ENCODE data around the gene PGF.
A peak's percentile ranks its signal among the peaks of the same experiment; 100 is the strongest.

PGF gene

DNA sequence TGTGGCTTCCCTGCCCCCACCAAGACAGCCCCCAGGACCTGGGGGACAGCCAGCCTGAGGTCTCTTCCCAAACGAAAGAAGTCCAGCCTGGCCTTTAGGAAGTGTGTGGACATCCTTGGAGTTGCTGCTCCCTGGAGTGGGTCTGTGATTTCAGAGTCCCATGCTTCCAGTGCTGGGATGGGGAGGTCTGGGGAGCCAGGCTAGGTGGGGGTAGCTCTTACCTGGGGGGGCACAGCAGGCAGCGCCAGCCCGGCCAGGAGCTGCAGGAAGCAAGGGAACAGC lies 509 bp downstream of the PGF start:
- DNase-seq: no peak

DNA sequence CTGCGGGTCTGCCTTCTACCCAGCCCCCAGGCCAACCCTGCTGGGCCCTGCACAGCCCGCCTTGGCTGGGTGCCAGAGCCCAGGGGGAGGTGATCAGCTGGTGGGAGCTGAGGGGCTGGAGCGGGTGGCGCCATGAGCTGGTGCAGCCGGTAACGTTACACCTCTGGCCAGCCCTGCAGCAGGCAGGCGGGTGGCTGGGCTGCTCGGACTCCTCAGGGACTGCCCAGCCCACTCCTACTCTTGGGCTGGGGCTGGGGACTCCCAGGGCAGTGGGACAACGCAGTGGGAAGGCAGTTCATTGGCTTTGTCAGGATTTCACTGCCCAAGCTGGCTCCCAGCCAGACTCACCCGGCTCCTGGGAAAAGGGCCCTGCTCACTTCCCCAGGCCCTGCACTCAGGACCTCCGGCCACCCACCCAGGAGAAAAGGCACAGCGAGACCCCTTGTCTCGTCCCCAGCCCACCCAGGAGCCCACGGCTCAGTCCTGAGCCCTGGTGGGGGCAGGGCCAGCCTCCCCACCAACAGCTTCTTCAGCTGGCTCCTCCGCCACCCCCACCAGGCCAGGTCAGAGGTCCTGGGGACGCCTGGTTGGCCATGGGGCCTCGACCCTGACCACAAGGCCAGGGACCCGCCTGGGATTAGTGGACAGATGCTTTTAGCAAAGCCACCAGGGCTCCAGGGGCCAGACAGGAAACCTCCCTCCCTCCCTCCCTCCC lies 1.0 kb downstream of the PGF start:
- DNase-seq: no peak

- no peak for DNase-seq
Observed at GRCh38 chr14:74953686-74954085, 1.7 kb downstream of the PGF start.

DNA sequence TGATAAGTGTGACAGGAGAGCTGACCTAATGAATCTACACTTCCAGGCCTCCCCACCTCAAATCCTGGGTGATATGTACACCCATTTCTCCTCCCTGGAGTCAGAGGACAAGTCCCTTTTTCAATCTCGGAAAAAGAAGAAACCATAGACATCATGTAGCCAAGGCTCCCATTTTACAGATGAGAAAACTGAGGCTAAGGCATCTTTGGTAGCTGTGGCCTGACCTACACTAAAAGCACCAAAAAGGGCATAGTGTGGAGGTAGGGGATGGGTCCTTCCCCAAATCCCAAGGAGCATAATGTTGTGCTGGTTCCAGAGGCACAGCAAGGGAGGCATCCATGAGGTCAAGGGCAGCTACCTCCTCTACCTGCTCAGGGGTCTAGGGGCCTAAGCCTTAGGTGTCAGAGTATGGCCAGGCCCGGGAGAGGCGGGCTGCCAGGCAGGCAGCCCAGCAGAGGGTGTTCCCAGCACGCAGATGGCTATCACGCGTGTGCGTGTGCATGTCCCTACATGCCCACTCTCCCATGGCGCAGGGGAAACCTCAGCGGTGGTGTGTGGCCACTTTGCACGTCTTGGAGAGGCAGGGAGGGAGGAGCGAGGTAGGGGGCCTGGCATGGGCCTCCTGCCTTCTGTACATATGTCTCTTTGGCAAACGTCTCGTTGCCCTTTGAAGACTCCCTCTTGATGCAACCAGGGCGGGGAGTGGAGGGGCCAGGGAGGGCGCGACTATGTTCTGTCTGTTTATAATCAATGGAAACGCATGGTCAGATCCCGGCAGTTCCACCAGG lies 2.5 kb downstream of the PGF start:
- no peak for DNase-seq

DNA sequence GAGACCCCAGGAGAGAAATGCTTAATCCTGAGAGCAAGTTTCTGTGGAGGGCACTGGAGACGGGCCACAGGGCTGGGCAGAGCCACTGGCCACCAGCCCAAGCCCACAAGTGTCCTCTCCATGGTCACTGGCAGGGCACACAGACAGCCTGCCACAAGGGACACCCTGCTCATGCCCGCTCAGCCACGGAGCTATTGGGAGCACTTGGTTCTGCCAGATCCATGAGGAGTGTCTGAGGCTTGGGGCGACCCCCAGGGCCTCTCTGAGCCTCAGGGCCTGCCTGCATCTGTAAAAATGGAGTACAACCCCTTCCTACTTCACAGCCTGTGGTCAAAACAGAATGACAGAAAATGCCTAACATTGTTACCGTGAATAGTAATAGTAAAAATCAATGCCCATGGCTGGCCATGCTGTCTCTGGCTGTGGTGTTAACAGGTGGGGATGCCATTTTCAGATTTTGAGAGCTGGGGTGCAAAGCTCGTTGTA lies 3.2 kb downstream of the PGF start:
- DNase-seq: no peak

GRCh38 chr14:74951443-74952179 lies 3.8 kb downstream of the PGF start:
- no peak for DNase-seq

GRCh38 chr14:74950795-74951442 lies 4.5 kb downstream of the PGF start:
- DNase-seq: no peak

DNA sequence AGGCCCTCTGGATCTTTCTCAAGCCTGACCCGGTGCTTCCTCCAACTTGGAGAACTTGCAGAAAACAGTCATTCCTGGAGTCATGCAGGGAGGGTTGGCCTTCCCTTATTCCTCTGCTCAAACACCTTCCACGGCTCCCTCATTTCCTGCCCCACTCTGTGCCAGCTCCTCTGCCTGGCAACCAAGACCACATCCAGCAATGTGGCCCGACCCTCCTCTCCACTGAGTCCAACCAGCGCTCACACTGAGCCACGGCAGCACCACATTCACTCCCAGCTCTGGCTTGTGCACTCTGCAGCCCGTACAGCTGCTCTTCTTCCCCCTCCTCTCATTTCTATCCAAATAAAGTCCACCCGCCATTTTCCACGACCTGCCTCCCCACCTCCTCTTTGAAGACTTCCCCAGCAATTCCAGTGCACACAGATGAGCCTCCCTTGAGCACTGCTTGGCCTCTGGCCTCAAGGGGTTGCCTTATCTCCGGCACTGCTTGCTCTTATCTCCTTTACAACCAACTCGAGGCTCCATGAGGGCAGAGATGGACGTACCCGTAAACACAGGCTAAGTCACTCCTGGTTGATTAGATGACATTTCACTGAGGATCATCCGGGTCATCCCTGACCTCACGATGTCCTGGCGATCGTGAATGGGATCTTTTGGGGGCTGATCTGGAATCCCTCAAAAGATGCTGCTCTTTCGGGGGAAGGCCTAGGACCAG lies 5.4 kb downstream of the PGF start:
- DNase-seq: no peak

GRCh38 chr14:74949191-74949601 lies 6.2 kb downstream of the PGF start:
- DNase-seq: no peak

GRCh38 chr14:74948228-74949175 lies 6.9 kb downstream of the PGF start:
- DNase-seq: no peak

DNA sequence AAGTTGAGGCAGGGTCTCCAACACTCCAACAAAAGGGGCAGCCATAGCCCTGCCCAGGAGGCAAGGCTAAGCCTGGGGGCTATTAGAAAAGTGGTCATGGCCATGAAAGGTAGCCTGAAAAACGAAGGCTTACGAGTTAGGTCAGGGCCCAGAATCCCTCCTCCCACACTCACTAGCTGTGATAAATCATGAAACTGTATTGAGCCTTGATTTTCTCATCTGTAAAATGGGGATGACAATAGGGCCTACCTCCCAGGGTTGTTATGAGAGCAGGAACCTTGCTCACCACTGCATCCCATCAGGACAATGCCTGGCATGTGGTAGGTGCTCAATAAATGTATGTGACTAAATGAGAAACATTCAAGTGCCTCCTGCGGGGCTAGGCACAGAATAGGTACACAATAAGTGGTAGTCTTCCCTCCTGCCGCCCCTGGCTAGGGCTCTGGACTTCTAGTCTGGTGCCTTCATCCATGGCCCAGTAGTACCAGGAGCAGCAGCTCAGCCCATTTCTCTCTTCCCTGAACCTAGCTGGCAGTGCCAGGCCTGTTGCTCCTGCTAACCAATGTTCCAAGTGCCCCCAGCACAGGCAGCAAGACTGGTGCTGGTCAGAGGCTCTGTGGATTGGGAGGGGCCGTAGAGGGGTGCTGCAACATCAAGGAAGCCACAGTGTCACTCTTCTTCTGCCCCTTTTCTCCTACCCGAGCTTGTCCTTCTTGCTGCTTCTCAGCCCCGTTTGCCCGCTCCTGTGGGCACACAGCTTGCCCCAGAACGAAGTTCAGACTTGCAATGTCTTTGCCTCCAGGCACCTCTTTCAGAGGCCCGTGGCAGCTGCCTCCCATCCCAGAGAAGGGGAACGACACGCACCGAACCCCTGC lies 7.8 kb downstream of the PGF start:
- no peak for DNase-seq

DNA sequence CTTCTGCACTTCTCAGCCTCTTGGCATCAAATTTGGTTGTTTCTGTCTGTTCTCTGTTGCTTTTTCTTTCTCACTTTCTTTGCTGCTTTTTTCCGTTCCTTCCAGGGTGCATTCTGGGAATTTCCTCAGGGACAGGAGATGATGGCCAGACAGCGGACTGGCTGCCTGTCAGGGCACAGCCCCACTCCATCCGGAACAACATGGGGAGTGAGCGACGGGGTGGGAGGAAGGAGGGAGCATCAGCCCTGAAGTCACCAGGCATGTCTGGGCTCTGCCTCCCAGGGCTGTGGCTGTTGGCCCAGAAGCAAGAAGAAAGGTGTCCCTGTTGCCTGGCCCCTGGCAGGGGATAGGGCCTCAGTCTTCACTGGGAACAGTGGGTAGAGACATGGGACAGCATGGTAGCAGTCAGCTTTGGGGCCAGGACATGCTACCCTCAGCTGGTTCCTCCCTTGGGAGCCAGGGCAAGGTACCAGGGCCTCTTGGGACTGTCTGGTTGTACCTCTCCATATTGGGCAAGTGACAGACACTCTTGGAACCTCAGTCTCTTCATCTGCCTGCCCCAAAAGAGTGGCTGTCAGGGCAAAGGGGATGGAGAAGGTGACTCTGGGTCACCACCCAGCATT lies 8.6 kb downstream of the PGF start:
- no peak for DNase-seq

- DNase-seq: peak; percentile 81
Observed at GRCh38 chr14:74945852-74946658, 9.3 kb downstream of the PGF start.

GRCh38 chr14:74945261-74945851 lies 10.0 kb downstream of the PGF start:
- DNase-seq: peak; percentile 38

DNA sequence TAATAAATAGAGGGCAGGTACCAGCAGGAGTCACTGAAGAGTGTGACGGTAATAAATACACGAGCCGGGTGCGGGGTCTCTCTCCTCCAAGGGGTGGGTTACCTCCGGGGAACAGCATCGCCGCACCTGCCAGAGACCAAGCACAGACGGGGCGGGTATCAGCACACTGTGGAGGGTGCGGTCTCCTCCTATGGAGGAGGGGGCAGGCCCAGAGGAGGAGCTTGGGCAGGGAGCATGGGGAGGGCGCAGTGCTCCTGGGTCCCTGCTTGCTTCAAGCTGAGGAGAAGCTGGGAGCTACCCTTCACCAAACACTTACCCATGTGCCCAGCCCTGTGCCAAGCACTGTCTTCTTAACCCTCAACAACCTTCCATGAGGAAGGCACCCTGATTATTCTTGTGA lies 12.8 kb downstream of the PGF start:
- no peak for DNase-seq

DNA sequence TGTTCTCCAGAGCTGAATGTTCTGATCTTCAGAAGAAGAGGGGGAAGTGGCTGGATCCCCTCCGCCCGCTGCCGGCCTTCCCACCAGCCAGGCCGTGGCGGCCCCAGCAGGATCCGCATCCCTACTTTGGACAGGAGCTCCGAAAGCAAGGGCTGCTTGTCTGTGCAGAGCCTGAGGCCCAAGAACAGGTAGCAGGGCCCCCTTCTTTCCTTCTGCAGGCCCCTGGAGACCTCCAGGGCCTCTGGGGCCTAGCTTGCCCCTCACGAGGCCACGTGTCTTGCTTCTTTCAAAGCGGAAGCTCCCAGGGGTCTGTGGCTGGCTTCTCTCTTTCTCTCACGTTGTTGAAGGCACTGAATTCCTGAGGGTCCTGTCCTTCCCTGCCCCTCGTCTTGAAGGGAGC lies 13.2 kb downstream of the PGF start:
- no peak for DNase-seq

GRCh38 chr14:74941676-74942097 lies 13.7 kb downstream of the PGF start:
- peak; percentile 65 for DNase-seq

DNA sequence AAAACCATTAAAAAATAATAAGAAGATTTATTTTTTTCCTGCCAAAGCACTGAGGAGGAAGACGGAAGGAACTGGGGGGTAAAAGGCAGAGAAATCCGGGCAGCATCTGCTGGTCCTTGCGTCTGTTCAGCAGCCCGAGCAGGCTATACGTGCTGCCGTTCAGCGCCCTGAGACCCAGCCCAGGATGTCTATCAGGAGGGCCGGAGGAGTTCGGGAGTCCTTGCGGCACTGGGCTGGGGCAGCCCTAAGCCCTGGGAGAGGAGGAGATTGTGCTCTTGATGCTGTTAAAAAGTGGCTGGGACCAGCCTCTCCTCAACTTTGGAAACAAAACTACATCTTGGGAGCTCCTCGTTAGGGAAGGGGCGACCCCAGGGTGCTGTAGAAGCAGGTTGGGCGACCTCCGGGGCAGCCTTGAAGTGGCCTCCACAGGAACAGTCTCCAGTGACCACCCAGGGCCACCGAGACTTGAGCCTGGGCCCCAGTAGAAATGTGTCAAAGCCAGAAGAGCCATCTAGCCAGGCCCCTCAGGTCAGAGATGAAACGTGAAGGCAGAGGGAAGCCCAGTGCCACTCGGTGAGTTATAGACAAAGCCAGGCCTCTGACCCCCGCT lies 14.3 kb downstream of the PGF start:
- no peak for DNase-seq
